GM19238 (cell line): ENCODE data around the gene MYO6.
A peak's percentile ranks its signal among the peaks of the same experiment; 100 is the strongest.

Experiments
- DNase-seq: peaks from one replicate; pipeline ENCODE4 v3.0.0; 2011; ENCODE audit warnings: low spot score; ENCODE audit not compliant: insufficient read length

The MYO6 gene

GRCh38 chr6:75819776-75820487, 70.9 kb downstream of the MYO6 start:
- no peak for DNase-seq

GRCh38 chr6:75824160-75824559, 75.1 kb downstream of the MYO6 start:
- peak; percentile 1 for DNase-seq

DNA sequence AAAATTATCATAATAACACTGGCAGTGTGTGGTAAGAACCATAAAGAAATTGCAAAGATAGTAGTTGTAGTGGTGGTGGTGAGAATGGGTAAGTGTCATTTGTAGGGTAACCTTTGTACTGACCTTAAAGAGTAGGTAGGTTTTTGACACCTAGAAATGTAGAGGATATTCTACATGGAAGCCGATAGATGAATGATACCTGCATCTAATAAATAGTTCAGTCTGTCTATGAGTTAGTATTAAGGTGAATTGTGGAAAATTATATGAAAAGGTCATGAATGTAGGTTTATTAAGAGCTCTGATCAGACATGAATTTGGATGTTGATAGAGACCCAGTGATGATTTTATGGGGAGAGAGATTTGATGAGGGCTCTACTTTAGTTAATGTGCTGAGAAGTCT, 78.1 kb downstream of the MYO6 start:
- DNase-seq: no peak

GRCh38 chr6:75830959-75831885, 82.2 kb downstream of the MYO6 start:
- DNase-seq: no peak

GRCh38 chr6:75834447-75834846, 85.4 kb downstream of the MYO6 start:
- DNase-seq: no peak

GRCh38 chr6:75842191-75842590, 93.2 kb downstream of the MYO6 start:
- no peak for DNase-seq

- no peak for DNase-seq
Observed at GRCh38 chr6:75842732-75843131, 93.7 kb downstream of the MYO6 start.

- DNase-seq: no peak
Observed at GRCh38 chr6:75843396-75843795, 94.4 kb downstream of the MYO6 start.

DNA sequence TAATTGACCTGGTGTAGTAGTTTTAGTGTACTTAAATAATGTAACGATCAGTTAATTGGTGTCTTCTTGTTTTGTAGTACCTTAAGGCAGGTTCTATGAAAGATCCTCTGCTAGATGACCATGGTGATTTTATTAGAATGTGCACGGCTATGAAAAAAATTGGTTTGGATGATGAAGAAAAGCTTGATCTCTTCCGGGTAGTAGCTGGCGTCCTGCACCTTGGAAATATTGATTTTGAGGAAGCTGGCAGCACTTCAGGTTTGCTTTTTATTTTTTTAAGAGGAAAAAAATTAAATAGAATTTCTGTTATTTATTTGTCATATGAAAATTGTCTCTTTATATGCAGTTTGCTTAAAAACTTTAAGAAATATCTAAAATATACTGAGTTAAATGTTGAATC, 99.2 kb downstream of the MYO6 start:
- DNase-seq: no peak

- DNase-seq: no peak
Observed at GRCh38 chr6:75849329-75850025, 100.4 kb downstream of the MYO6 start.

DNA sequence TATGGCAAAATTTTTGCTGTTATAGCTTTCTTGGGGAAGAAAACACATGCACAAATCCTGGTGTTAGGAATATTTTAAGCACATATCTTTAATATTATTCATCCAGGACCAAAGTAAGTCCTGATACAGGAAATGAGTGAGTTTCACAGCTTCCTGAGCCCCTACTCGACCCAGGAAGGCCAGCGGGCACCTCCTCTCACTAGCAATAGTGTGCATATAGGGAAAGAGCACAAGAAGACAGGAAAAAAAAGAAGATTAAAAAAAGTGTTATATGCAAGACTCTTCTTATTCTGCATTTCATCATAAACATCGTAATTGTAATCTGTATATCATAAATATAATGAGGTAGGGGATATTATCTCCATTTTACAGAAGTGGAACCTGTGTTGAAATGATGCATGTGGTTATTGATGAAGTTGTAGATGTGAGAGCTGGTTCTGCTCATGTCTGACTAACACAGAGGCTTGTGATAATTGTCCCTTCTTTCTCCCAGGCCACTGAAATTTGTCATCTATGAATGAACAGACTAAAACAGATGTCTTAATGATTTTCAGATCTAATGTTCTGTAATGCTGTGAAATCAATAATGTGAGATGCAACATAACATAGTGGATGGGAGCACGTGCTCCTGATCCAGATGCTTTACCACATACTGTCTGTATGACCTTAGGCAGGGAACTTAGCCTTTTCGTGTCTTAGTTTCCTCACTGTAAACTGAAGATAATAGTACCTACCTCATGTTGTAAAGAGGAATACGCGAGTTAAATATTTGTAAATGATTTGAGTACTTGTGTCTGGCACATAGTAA, 101.2 kb downstream of the MYO6 start:
- no peak for DNase-seq

DNA sequence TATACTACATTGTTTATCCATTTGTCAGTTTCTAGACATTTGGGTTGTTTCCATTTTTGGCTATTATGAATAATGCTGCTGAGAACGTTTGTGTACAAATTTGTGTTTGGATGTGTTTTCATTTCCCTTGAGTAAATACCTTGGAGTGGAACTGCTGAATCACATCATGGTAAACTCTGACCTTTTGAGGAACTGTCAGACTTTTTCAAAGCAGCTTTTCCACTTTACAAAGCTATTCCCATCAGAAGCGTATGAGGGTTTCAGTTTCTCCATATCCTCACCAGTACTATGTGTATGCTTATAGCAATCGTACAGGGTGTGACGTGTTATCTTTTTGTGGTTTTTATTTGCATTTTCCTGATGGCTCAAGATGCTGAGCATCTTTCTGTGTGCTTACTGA, 103.7 kb downstream of the MYO6 start:
- no peak for DNase-seq

DNA sequence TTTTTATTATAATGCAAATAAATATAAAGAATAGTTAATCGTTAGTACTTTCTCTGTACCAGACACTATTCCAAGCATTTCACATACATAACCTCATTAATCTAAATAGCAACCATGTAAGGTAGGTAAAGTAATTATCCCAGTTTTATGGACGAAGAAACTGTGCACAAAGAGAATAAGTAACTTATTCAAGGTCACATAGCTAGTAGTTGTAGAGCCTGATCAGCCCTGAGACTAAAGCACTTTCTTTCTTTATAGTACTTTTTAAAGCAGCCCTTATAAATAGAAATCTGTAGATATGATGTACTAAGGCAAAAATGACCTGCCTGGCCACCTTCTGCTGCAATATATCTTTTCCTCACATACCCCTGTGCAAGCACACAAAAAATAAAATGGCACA, 104.8 kb downstream of the MYO6 start:
- no peak for DNase-seq

GRCh38 chr6:75855052-75855451, 106.0 kb downstream of the MYO6 start:
- DNase-seq: no peak

DNA sequence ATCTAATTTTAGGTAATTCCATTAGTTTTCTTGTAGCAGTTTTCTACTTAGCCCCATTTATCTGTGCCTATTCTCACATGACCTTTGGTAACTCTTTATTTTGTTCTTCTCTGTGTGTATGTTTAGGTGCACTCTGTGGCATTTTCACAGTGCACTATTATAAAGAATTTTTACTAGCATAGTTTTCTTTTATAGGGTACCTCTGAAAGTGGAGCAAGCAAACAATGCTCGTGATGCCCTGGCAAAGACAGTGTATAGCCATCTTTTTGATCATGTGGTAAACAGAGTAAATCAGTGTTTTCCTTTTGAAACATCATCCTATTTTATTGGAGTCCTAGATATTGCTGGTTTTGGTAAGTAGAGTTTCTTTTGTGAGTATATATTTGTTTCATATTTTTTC, 107.9 kb downstream of the MYO6 start:
- no peak for DNase-seq

GRCh38 chr6:75863001-75863400, 114.0 kb downstream of the MYO6 start:
- DNase-seq: no peak

DNA sequence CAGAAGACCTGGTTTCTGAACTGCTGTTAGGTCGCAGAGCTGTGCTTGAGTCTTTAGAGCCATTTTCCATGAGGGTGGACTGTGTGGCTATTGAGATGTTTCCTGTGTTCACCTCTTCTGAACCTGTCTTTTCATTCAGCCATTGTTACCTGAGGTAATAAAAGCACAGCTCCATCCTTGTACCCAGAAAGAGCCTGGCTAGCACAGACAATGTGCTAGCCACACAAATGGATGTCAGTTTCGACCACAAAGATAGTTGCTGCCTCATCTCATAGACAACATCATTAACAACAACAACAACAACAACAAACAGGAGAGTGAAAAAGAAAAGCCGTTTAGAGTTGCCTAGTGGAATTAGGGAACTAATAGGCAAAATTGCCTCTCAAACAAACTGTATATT, 114.7 kb downstream of the MYO6 start:
- DNase-seq: no peak

DNA sequence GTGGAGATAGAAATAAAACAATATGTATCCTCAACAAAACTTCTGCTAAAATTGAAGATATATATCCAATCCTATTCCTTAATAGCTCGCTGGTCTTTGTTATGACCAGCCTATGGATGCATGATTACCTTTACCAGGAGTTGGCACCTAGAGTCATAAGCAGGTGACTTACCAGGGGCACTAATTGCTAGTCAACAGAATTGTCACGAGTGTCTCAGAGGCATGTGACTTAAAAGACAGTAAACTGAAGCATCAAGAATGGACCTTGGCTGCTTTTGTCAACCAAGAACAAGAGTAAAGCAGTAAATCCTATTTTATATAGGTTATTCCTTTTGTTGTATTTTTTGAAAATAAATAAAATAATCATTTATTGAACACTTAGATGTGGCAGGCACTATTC, 115.4 kb downstream of the MYO6 start:
- no peak for DNase-seq

DNA sequence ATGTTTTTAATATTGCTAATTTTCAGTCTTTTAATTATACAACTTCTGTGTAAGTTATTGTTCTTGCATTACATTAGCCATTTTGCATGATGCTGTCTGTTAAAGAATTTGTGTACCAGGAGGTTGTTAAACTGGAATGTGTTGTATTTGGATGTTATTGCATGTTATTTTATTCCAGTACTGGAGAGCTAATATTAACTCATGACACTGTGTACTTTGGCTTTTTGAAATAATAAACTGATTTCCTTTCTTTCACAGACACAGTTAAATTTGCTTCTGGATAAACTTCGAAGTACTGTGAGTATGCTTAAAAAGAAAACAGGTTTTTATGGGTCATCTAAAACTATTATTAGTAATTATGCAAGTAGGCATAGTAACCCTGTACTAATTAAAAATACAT, 121.3 kb downstream of the MYO6 start:
- DNase-seq: no peak

DNA sequence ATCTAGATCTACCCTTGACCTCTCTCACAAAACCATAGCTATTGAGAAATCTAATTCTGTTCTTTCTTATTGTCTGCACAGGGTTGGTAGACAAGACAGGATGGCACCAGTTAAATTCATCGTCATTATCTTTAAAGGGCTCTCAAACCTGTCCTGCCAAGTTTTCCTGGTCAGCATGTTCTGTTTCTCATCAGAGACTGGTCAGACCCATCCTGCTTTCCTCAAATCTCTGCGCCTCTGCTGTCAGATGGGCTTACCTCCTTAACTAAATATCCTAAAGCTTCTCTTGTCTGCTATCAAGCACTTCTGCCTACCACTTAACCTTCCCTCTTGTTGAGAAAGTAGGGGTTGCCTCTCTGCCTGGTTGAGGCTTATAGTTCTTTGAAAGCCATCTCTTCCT, 125.2 kb downstream of the MYO6 start:
- DNase-seq: no peak

- no peak for DNase-seq
Observed at GRCh38 chr6:75876152-75876551, 127.1 kb downstream of the MYO6 start.
